Fibroblast of skin of abdomen (primary cell): ENCODE measurements around the gene EGFR.

Experiments
- DNase-seq: peaks from one replicate; pipeline ENCODE4 v3.0.0-alpha.2; 2013

Gene EGFR

GRCh38 chr7:55036950-55037736 is 18.3 kb downstream of the EGFR start:
- no peak for DNase-seq

- DNase-seq: no peak
Observed at GRCh38 chr7:55043691-55044370, 25.0 kb downstream of the EGFR start.

- no peak for DNase-seq
Observed at GRCh38 chr7:55044371-55044717, 25.5 kb downstream of the EGFR start.

- no peak for DNase-seq
Observed at GRCh38 chr7:55044791-55045190, 26.0 kb downstream of the EGFR start.

- no peak for DNase-seq
Observed at GRCh38 chr7:55046582-55047342, 27.9 kb downstream of the EGFR start.

- DNase-seq: no peak
Observed at GRCh38 chr7:55048221-55048859, 29.5 kb downstream of the EGFR start.

GRCh38 chr7:55050281-55050680 is 31.5 kb downstream of the EGFR start:
- peak; percentile 62 for DNase-seq

GRCh38 chr7:55052081-55052480 is 33.3 kb downstream of the EGFR start:
- peak; percentile 90 for DNase-seq

GRCh38 chr7:55052741-55053427 is 34.1 kb downstream of the EGFR start:
- peak; percentile 76 for DNase-seq

- peak; percentile 49 for DNase-seq
Observed at GRCh38 chr7:55053651-55054571, 35.1 kb downstream of the EGFR start.

GRCh38 chr7:55054758-55055157 is 35.9 kb downstream of the EGFR start:
- DNase-seq: no peak

GRCh38 chr7:55055479-55055878 is 36.7 kb downstream of the EGFR start:
- peak; percentile 78 for DNase-seq

- no peak for DNase-seq
Observed at GRCh38 chr7:55056068-55056467, 37.3 kb downstream of the EGFR start.

GRCh38 chr7:55056577-55057480 is 38.0 kb downstream of the EGFR start:
- peak; percentile 72 for DNase-seq

GRCh38 chr7:55058314-55058713 is 39.5 kb downstream of the EGFR start:
- no peak for DNase-seq

- no peak for DNase-seq
Observed at GRCh38 chr7:55059021-55059420, 40.2 kb downstream of the EGFR start.

GRCh38 chr7:55060085-55060484 is 41.3 kb downstream of the EGFR start:
- no peak for DNase-seq

- no peak for DNase-seq
Observed at GRCh38 chr7:55060636-55061022, 41.8 kb downstream of the EGFR start.

- DNase-seq: no peak
Observed at GRCh38 chr7:55061726-55062499, 43.1 kb downstream of the EGFR start.
